ENCODE data around the gene NAA50. TPM values are rescaled to one million over a fixed set of nuclear protein-coding genes. Genes with fewer than 3 reads are reported as not detected.

The NAA50 gene
- total and polyA plus RNA-seq, 2 experiments from 2014 or later = 103 to 260 TPM

- no peak for TF ChIP-seq ZNF462 (CRISPR knock-in tag; IDR thresholded peaks at IDR 0.05)
Measured at GRCh38 chr3:113728661-113729060, 17.4 kb downstream of the NAA50 start (continued).

- H3K79me2 ChIP-seq (replicated peaks; ENCODE audit: insufficient read depth) = peaks cover 39% of the 10 kb centered on the region
- Mint-ChIP-seq H3K36me3 (ENCODE audit: low read depth) (peaks cover 58% of the 10 kb centered on the region), H3K9me3 (no peaks in the 10 kb centered on the region), H3K4me1 (peaks cover 8% of the 10 kb centered on the region; the same call in 2 of the 3 replicates), H3K27ac (peak overlapping the region; percentile 78; the same call in 1 of the 2 replicates), H3K27me3 (ENCODE audit: insufficient read depth, low read depth, poor library complexity) (peaks cover 2% of the 10 kb centered on the region), H3K4me3 (no peak overlapping the region)
- H3K27me3 ChIP-seq (ENCODE audit: insufficient read depth) = no peaks in the 10 kb centered on the region
- H4K20me1 ChIP-seq (replicated peaks; ENCODE audit: insufficient read depth) = peaks cover under 1% of the 10 kb centered on the region; the same call in 1 of the 2 replicates
- no peak overlapping the region for H3K27ac ChIP-seq (ENCODE audit: low read depth)
- H3K4me1 ChIP-seq (ENCODE audit: insufficient read depth) = no peaks in the 10 kb centered on the region
- no peaks in the 10 kb centered on the region for H3K9me2 ChIP-seq (ENCODE audit: insufficient read depth)
- no peak for ATAC-seq
- H2AFZ ChIP-seq = no peak overlapping the region
- no peaks in the 10 kb centered on the region for H3F3A ChIP-seq (replicated peaks; ENCODE audit: low read depth)
- H3K36me3 ChIP-seq (ENCODE audit: insufficient read depth) = peaks cover 29% of the 10 kb centered on the region; the same call in 1 of the 2 replicates
- no peak for DNase-seq (ENCODE audit: low spot score)
- H3K4me2 ChIP-seq = no peak overlapping the region
- no peak overlapping the region for H3K4me3 ChIP-seq
- TF ChIP-seq CTCF (conservative IDR thresholded peaks at IDR 0.05; ENCODE audit: low read depth in 2 of 2) (no peak), EZH2phosphoT487 (IDR thresholded peaks at IDR 0.05; ENCODE audit: unreplicated experiment) (no peak), ZNF462 (CRISPR knock-in tag; IDR thresholded peaks at IDR 0.05) (no peak), STAT1 (IDR thresholded peaks at IDR 0.05; ENCODE audit: unreplicated experiment) (no peak), NANOG (IDR thresholded peaks at IDR 0.05; ENCODE audit: borderline replicate concordance) (no peak)
- TF ChIP-seq, protein P1, sequence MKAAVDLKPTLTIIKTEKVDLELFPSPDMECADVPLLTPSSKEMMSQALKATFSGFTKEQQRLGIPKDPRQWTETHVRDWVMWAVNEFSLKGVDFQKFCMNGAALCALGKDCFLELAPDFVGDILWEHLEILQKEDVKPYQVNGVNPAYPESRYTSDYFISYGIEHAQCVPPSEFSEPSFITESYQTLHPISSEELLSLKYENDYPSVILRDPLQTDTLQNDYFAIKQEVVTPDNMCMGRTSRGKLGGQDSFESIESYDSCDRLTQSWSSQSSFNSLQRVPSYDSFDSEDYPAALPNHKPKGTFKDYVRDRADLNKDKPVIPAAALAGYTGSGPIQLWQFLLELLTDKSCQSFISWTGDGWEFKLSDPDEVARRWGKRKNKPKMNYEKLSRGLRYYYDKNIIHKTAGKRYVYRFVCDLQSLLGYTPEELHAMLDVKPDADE (IDR thresholded peaks at IDR 0.05) = no peak
Measured at GRCh38 chr3:113721636-113722035, 24.4 kb downstream of the NAA50 start.

All from GM23338 (cell line).